Melanocyte of skin (primary cell): Measurements from ENCODE around the gene KCNK3. TPM values are rescaled to one million over a fixed set of nuclear protein-coding genes. Genes with fewer than 3 reads are reported as not detected.

Experiments
- small RNA-seq, 2 donors: library from RNA; depleted of rRNA; stranded (forward); fragments of <200 nt; gene quantifications; one replicate each; pipeline ENCODE3, GENCODE V24; 2012
- total RNA-seq, 2 donors: library from RNA; depleted of rRNA; stranded (reverse); fragments of >200 nt; gene quantifications; 2 replicates each; pipeline ENCODE4 v1.2.3, GENCODE V29; 2012

KCNK3 gene
- total RNA-seq, result under 1 TPM; under 0.01 to 0.33 TPM

GRCh38 chr2:26692279-26692896, at the start of gene KCNK3:
Gene KCNK3 (plus strand): TSS chr2:26692722. CDS start chr2:26692876, 154 bp downstream.

GRCh38 chr2:26764078-26764887, 71.8 kb downstream of the KCNK3 start, which contains the start of gene SLC35F6:
Gene SLC35F6 (plus strand): TSS chr2:26764284. CDS start chr2:26764350, 66 bp downstream.

Small RNA genes lying within 50 kb of the gene (small RNA-seq; reads per million reads assigned to genes)
- 0 to 0.13 reads per million in 2 donors for gene AC015977.1

Other genes starting within 250 kb of the KCNK3 start
- gene OTOF, start 214.6 kb upstream of the KCNK3 start, total RNA-seq, result not detected
- not detected for gene CIB4, start 51.4 kb upstream of the KCNK3 start, total RNA-seq
- 100 to 1,000 TPM in 1 of 2 donors, 10 to 100 TPM in 1; 90.9 to 118 TPM for gene SLC35F6, start 71.6 kb downstream of the KCNK3 start, total RNA-seq
- 10 to 100 TPM in 1 of 2 donors, 1 to 10 TPM in 1; 10.0 to 24.3 TPM for gene CENPA, start 93.3 kb downstream of the KCNK3 start, total RNA-seq
- gene DPYSL5, start 155.4 kb downstream of the KCNK3 start, total RNA-seq, result not detected